Measurements from ENCODE around the gene CTRB1. TPM values are rescaled to one million over a fixed set of nuclear protein-coding genes. Genes with fewer than 3 reads are reported as not detected.

Gene CTRB1
- total and polyA plus RNA-seq, 2 of the 13 experiments (the other 11 are each of a cell fraction or from before 2014, with no cell fraction given): not detected

GRCh38 chr16:75250809-75251279 is 32.1 kb downstream of the CTRB1 start (continued):
- TF ChIP-seq THAP11 (CRISPR knock-in tag; IDR thresholded peaks at IDR 0.05) (peak; percentile 38; the same call in 1 of the 2 replicates), ZNF441 (CRISPR knock-in tag; IDR thresholded peaks at IDR 0.05; ENCODE audit: borderline replicate concordance) (no peak; the same call in 1 of the 2 replicates), PHF8 (CRISPR knock-in tag; IDR thresholded peaks at IDR 0.05) (peak; percentile 76), ZNF691 (CRISPR knock-in tag; IDR thresholded peaks at IDR 0.05; ENCODE audit: borderline replicate concordance, low read depth) (no peak; the same call in 1 of the 2 replicates), SRSF4 (IDR thresholded peaks at IDR 0.05; ENCODE audit: low read depth, low read length, poor library complexity, severe bottlenecking) (peak; percentile 90), ZNF598 (CRISPR knock-in tag; IDR thresholded peaks at IDR 0.05; ENCODE audit: borderline replicate concordance) (0 out of 2 replicates have a peak, but pooled peaks have one; percentile 32), CHD2 (IDR thresholded peaks at IDR 0.05; ENCODE audit: low read depth, low read length) (peak; percentile 9), FOXM1 (CRISPR knock-in tag; IDR thresholded peaks at IDR 0.05) (no peak), ZNF282 (IDR thresholded peaks at IDR 0.05; ENCODE audit: partially characterized antibody) (no peak), CBFB (CRISPR knock-in tag; IDR thresholded peaks at IDR 0.05) (0 out of 2 replicates have a peak, but pooled peaks have one; percentile 20), ZNF44 (CRISPR knock-in tag; IDR thresholded peaks at IDR 0.05) (peak; percentile 86; the same call in 1 of the 2 replicates), GLI4 (CRISPR knock-in tag; IDR thresholded peaks at IDR 0.05; ENCODE audit: borderline replicate concordance) (0 out of 2 replicates have a peak, but pooled peaks have one; percentile 87), NFKBIZ (CRISPR knock-in tag; IDR thresholded peaks at IDR 0.05) (no peak), MTA1 (CRISPR knock-in tag; IDR thresholded peaks at IDR 0.05; ENCODE audit: borderline replicate concordance) (peak; percentile 39; the same call in 1 of the 2 replicates), ETV5 (CRISPR knock-in tag; IDR thresholded peaks at IDR 0.05; ENCODE audit: borderline replicate concordance) (peak; percentile 73), ZNF816 (CRISPR knock-in tag; IDR thresholded peaks at IDR 0.05; ENCODE audit: borderline replicate concordance) (peak; percentile 80; the same call in 1 of the 2 replicates), KLF12 (CRISPR knock-in tag; IDR thresholded peaks at IDR 0.05; ENCODE audit: borderline replicate concordance) (no peak)
- TF ChIP-seq, protein P1, sequence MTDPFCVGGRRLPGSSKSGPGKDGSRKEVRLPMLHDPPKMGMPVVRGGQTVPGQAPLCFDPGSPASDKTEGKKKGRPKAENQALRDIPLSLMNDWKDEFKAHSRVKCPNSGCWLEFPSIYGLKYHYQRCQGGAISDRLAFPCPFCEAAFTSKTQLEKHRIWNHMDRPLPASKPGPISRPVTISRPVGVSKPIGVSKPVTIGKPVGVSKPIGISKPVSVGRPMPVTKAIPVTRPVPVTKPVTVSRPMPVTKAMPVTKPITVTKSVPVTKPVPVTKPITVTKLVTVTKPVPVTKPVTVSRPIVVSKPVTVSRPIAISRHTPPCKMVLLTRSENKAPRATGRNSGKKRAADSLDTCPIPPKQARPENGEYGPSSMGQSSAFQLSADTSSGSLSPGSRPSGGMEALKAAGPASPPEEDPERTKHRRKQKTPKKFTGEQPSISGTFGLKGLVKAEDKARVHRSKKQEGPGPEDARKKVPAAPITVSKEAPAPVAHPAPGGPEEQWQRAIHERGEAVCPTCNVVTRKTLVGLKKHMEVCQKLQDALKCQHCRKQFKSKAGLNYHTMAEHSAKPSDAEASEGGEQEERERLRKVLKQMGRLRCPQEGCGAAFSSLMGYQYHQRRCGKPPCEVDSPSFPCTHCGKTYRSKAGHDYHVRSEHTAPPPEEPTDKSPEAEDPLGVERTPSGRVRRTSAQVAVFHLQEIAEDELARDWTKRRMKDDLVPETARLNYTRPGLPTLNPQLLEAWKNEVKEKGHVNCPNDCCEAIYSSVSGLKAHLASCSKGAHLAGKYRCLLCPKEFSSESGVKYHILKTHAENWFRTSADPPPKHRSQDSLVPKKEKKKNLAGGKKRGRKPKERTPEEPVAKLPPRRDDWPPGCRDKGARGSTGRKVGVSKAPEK (CRISPR knock-in tag; IDR thresholded peaks at IDR 0.05; ENCODE audit: borderline replicate concordance): no peak
- TF ChIP-seq, protein P2, sequence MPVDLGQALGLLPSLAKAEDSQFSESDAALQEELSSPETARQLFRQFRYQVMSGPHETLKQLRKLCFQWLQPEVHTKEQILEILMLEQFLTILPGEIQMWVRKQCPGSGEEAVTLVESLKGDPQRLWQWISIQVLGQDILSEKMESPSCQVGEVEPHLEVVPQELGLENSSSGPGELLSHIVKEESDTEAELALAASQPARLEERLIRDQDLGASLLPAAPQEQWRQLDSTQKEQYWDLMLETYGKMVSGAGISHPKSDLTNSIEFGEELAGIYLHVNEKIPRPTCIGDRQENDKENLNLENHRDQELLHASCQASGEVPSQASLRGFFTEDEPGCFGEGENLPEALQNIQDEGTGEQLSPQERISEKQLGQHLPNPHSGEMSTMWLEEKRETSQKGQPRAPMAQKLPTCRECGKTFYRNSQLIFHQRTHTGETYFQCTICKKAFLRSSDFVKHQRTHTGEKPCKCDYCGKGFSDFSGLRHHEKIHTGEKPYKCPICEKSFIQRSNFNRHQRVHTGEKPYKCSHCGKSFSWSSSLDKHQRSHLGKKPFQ (CRISPR knock-in tag; IDR thresholded peaks at IDR 0.05; ENCODE audit: insufficient replicate concordance): peak; percentile 40
- TF ChIP-seq, protein P3, sequence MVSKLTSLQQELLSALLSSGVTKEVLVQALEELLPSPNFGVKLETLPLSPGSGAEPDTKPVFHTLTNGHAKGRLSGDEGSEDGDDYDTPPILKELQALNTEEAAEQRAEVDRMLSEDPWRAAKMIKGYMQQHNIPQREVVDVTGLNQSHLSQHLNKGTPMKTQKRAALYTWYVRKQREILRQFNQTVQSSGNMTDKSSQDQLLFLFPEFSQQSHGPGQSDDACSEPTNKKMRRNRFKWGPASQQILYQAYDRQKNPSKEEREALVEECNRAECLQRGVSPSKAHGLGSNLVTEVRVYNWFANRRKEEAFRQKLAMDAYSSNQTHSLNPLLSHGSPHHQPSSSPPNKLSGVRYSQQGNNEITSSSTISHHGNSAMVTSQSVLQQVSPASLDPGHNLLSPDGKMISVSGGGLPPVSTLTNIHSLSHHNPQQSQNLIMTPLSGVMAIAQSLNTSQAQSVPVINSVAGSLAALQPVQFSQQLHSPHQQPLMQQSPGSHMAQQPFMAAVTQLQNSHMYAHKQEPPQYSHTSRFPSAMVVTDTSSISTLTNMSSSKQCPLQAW (CRISPR knock-in tag; IDR thresholded peaks at IDR 0.05): peak; percentile 96
- TF ChIP-seq, protein P4, sequence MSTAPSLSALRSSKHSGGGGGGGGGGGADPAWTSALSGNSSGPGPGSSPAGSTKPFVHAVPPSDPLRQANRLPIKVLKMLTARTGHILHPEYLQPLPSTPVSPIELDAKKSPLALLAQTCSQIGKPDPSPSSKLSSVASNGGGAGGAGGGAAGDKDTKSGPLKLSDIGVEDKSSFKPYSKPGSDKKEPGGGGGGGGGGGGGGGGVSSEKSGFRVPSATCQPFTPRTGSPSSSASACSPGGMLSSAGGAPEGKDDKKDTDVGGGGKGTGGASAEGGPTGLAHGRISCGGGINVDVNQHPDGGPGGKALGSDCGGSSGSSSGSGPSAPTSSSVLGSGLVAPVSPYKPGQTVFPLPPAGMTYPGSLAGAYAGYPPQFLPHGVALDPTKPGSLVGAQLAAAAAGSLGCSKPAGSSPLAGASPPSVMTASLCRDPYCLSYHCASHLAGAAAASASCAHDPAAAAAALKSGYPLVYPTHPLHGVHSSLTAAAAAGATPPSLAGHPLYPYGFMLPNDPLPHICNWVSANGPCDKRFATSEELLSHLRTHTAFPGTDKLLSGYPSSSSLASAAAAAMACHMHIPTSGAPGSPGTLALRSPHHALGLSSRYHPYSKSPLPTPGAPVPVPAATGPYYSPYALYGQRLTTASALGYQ (CRISPR knock-in tag; IDR thresholded peaks at IDR 0.05): peak; percentile 50
